ENCODE measurements around the gene PDE10A.

Gene PDE10A

GRCh38 chr6:165653607-165654006 is 9.4 kb downstream of the PDE10A start:
- no peak for DNase-seq

GRCh38 chr6:165653196-165653595 is 9.8 kb downstream of the PDE10A start:
- no peak for DNase-seq

GRCh38 chr6:165652766-165653165 is 10.3 kb downstream of the PDE10A start:
- DNase-seq: no peak

GRCh38 chr6:165649166-165650137 is 13.6 kb downstream of the PDE10A start:
- no peak for DNase-seq

GRCh38 chr6:165647041-165647440 is 16.0 kb downstream of the PDE10A start:
- DNase-seq: no peak

GRCh38 chr6:165645919-165646318 is 17.1 kb downstream of the PDE10A start:
- DNase-seq: no peak

GRCh38 chr6:165644586-165645266 is 18.3 kb downstream of the PDE10A start:
- DNase-seq: no peak

GRCh38 chr6:165643015-165643414 is 20.0 kb downstream of the PDE10A start:
- DNase-seq: no peak

- no peak for DNase-seq
Measured at GRCh38 chr6:165641672-165642156, 21.3 kb downstream of the PDE10A start.

GRCh38 chr6:165640806-165641205 is 22.2 kb downstream of the PDE10A start:
- no peak for DNase-seq

GRCh38 chr6:165638530-165638929 is 24.5 kb downstream of the PDE10A start:
- DNase-seq: no peak

GRCh38 chr6:165637586-165637985 is 25.5 kb downstream of the PDE10A start:
- DNase-seq: no peak

GRCh38 chr6:165636402-165637048 is 26.5 kb downstream of the PDE10A start:
- DNase-seq: no peak

GRCh38 chr6:165635965-165636364 is 27.1 kb downstream of the PDE10A start:
- DNase-seq: no peak

- no peak for DNase-seq
Measured at GRCh38 chr6:165634101-165634880, 28.8 kb downstream of the PDE10A start.

- no peak for DNase-seq
Measured at GRCh38 chr6:165632194-165632593, 30.8 kb downstream of the PDE10A start.

GRCh38 chr6:165630544-165630953 is 32.5 kb downstream of the PDE10A start:
- no peak for DNase-seq

- DNase-seq: no peak
Measured at GRCh38 chr6:165628955-165629354, 34.1 kb downstream of the PDE10A start.

GRCh38 chr6:165627366-165627765 is 35.7 kb downstream of the PDE10A start:
- no peak for DNase-seq

GRCh38 chr6:165626711-165627110 is 36.3 kb downstream of the PDE10A start:
- DNase-seq: no peak

- no peak for DNase-seq
Measured at GRCh38 chr6:165624871-165625639, 38.0 kb downstream of the PDE10A start.

GRCh38 chr6:165621940-165622339 is 41.1 kb downstream of the PDE10A start:
- no peak for DNase-seq

Data from NCI-H1930 (cell line).